HG03095 (cell line): Measurements from ENCODE around the gene GPR32.
"Not testable (repeated sequence)": the region's sequence is repeated elsewhere in the genome, so short reads cannot be mapped to it uniquely, and the experiment has no call there.

ENCODE experiments used
- ATAC-seq: cut with Tn5 transposase; IDR thresholded peaks from one replicate; pipeline ENCODE4 v1.9.1; 2021; ENCODE audit warnings: moderate library complexity; ENCODE audit not compliant: unreplicated experiment

The GPR32 gene

GRCh38 chr19:50779504-50780457, 9.5 kb downstream of the GPR32 start:
- no peak for ATAC-seq

GRCh38 chr19:50780753-50781435, 10.6 kb downstream of the GPR32 start:
- ATAC-seq: no peak

GRCh38 chr19:50783848-50784152, 13.5 kb downstream of the GPR32 start:
- not testable (repeated sequence) for ATAC-seq

GRCh38 chr19:50784710-50785109, 14.4 kb downstream of the GPR32 start:
- ATAC-seq: no peak

GRCh38 chr19:50785329-50785728, 15.1 kb downstream of the GPR32 start:
- ATAC-seq: no peak

- ATAC-seq: no peak
These were observed 20.1 kb downstream of the GPR32 start, which contains the start of gene ACP4 for GRCh38 chr19:50790396-50790795. Gene ACP4, plus strand, starts transcription at chr19:50790415. Its CDS starts 0 bp downstream, at chr19:50790415.

GRCh38 chr19:50790922-50791467, 20.7 kb downstream of the GPR32 start:
- ATAC-seq: no peak

GRCh38 chr19:50791594-50792271, 21.5 kb downstream of the GPR32 start:
- no peak for ATAC-seq

GRCh38 chr19:50792272-50793250, 22.3 kb downstream of the GPR32 start:
- no peak for ATAC-seq

- no peak for ATAC-seq
These were observed 23.3 kb downstream of the GPR32 start for GRCh38 chr19:50793558-50794065.

- ATAC-seq: no peak
These were observed 24.0 kb downstream of the GPR32 start for GRCh38 chr19:50794074-50794875.

GRCh38 chr19:50794876-50795663, 24.8 kb downstream of the GPR32 start:
- ATAC-seq: no peak

GRCh38 chr19:50795664-50796073, 25.4 kb downstream of the GPR32 start:
- ATAC-seq: no peak

GRCh38 chr19:50796128-50796633, 25.9 kb downstream of the GPR32 start:
- ATAC-seq: no peak

GRCh38 chr19:50796634-50797428, 26.6 kb downstream of the GPR32 start:
- ATAC-seq: no peak

GRCh38 chr19:50797429-50797780, 27.1 kb downstream of the GPR32 start:
- ATAC-seq: no peak
